Aortic smooth muscle cell (primary cell): Measurements from ENCODE around the gene CFAP410. TPM values are rescaled to one million over a fixed set of nuclear protein-coding genes. Genes with fewer than 3 reads are reported as not detected.

Experiments used
- total RNA-seq: library from RNA; depleted of rRNA; stranded (reverse); fragments of >200 nt; gene quantifications from 2 replicates; pipeline ENCODE4 v1.2.3, GENCODE V29; 2014

CFAP410 gene
- 13.4 and 15.6 TPM in 2 replicates for total RNA-seq

DNA sequence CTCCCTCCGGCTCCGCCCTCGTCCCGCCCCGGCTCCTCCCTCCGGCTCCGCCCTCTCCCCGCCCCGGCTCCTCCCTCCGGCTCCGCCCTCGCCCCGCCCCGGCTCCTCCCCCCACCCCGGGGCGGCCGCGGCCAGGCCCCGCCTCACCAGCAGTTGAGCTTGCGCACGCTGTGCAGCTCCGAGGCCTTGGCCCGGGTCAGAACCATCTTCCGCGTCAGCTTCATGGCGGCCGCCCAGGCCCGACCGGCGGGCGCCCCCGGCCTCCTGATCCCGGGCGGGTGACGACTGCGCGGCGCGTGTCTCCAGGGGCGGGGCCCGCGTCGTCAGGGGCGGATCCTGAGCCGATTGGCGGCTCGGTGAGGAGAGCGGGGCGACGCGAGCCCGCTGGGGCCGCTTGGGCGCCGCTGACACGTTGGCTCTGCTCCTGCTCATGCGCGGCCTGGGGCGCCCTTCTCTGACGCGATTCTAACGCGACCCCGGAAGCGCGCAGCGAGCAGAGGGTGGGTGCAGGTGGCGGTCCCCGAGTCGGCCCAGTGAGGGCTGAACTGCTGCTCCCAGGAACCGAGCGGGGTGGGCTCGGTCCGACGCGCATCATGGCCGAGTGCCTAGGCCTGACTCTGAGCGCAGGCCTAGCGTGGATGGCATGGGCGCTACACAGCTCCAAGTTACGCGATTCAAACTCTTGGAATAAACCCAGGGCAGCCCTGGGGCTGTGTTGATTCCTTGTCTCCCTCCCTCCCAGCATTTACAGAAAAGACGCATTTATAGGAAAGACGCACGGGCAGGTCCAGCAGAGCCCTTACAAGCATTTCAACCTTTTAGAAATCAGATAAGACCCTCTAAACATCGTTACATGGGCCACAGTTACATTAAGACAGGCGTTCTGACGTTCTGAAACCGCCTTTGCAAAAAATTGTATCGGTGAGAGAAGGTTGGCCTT, at the start of gene CFAP410:
Gene CFAP410, minus strand, starts transcription at position 420 of the 940 bp plus-strand sequence. Its CDS starts 196 bp downstream, at position 224.

DNA sequence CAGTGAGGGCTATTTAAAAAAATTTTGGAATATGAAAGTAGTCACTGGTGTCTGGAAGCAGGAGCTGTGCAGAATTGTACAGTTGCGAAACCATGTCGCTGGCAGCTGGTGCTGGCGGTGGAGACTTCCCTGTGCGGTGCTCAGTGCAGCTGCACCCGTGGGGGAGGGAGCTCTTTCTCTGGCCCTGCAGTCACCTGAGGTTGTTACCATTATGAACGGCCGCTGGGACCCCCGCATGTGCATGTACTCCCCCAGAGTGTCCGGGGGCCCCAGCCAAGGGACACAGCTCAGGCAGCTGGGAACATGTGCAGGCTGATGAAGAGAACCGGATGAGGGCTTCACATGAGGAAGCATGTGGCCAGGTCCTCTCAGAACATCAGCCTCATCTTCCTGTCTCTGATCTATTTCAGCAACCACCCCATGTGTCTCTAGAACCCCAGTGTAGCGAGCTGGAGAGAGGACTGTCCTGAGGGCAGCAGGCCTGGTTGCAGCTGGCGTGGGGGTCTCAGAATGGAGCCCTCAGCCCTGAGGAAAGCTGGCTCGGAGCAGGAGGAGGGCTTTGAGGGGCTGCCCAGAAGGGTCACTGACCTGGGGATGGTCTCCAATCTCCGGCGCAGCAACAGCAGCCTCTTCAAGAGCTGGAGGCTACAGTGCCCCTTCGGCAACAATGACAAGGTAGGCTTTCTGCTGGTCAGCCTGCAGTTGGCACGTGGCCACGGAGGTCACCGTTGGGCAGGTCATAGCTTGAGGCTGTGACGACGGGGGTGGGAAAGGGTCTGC, 14.2 kb upstream of the CFAP410 start, which contains the start of gene TRPM2:
Gene TRPM2, plus strand, starts transcription at position 431 of the 780 bp plus-strand sequence. Its CDS starts 80 bp downstream, at position 511.

DNA sequence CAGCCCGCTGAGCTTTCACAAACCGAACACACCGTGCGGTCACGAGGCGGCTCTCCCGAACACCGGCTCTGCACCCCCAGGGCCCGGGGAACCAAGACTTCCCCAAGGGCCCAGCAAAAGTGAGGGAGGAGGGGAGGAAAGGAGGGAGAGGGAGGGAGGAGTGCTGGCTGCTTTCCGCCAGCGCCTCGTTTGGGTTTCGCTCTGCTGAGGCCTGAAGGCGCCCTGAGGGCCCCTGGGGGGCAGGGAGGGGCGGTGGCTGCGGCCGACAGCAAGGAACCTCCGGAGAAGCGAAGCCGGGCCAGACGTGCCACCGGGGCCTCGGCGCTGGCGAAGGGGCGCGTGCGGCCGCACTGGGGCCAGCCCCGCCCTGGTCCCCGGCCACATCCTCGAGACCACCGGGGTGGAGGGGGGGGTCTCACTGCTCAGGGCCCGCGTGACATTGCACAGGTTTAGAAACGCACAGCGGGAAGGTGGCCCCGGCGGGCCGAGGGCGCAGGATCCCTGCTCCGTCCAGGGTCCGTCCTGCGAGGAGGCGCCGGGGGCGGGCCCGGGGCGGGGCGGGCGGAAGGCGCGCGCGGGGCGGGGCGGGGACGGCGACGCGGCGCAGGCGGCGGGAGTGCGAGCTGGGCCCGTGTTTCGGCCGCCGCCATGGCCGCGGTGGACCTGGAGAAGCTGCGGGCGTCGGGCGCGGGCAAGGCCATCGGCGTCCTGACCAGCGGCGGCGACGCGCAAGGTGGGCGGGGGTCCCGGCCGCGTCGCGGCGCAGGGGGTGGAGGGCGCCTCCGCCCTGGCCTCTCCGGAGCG, 39.5 kb downstream of the CFAP410 start, which contains the start of gene PFKL:
Gene PFKL, plus strand, starts transcription at position 596 of the 804 bp plus-strand sequence. Its CDS starts 53 bp downstream, at position 649.

DNA sequence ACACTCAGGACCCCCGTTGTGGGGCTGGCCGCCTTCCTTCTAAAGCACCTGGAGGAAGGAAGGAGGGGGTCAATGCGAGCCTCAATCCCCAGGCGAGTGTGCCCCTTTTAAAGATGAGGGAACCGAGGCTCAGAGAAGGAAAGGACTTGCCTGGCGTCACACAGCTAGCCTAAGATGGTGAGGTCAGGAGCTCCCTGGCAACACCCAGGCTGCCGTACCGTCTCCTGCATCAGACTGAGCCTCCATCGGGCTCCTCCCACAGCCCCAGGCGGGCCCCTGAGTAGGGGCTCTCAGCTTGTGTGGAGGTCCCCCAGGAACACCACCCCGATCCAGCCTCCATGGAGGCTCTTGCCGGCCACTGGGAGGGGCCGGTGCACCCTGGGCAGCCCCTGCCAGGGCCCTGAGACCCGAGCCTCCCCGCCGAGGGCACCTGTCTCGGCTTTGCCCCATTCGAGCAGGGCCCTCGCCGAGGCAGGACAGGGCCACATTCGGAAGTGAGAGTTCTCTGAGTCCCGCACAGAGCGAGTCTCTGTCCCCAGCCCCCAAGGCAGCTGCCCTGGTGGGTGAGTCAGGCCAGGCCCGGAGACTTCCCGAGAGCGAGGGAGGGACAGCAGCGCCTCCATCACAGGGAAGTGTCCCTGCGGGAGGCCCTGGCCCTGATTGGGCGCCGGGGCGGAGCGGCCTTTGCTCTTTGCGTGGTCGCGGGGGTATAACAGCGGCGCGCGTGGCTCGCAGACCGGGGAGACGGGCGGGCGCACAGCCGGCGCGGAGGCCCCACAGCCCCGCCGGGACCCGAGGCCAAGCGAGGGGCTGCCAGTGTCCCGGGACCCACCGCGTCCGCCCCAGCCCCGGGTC, 53.8 kb downstream of the CFAP410 start, which contains the start of gene AIRE:
Gene AIRE, plus strand, starts transcription at position 739 of the 855 bp plus-strand sequence. CDS start 131 bp downstream, outside the sequence.

Other genes with a start within 250 kb of the CFAP410 start
- 2.6 and 3.0 TPM in 2 replicates for gene PWP2, start 232.0 kb downstream of the CFAP410 start, total RNA-seq
- 16.4 and 26.0 TPM in 2 replicates for gene GATD3, start 205.7 kb downstream of the CFAP410 start, total RNA-seq
- gene ICOSLG, start 98.4 kb downstream of the CFAP410 start, total RNA-seq, result 0.06 and 0.13 TPM in 2 replicates
- not detected in 2 replicates for gene DNMT3L, start 77.5 kb downstream of the CFAP410 start, total RNA-seq
- under 0.01 TPM in 1 of 2 replicates, not detected in the other for gene AIRE, start 53.5 kb downstream of the CFAP410 start, total RNA-seq
- 158 and 218 TPM in 2 replicates for gene PFKL, start 39.3 kb downstream of the CFAP410 start, total RNA-seq
- under 0.01 TPM in 1 of 2 replicates, not detected in the other for gene TRPM2, start 14.2 kb upstream of the CFAP410 start, total RNA-seq
- 0.13 and 0.25 TPM in 2 replicates for gene LRRC3, start 116.1 kb upstream of the CFAP410 start, total RNA-seq
- not detected in 2 replicates for gene KRTAP10-1, start 200.8 kb upstream of the CFAP410 start, total RNA-seq
- gene KRTAP10-2, start 212.1 kb upstream of the CFAP410 start, total RNA-seq, result not detected in 2 replicates
- gene KRTAP10-3, start 219.4 kb upstream of the CFAP410 start, total RNA-seq, result not detected in 2 replicates
- not detected in 2 replicates for gene KRTAP10-4, start 234.3 kb upstream of the CFAP410 start, total RNA-seq
- not detected in 2 replicates for gene KRTAP10-5, start 241.2 kb upstream of the CFAP410 start, total RNA-seq